ENCODE measurements around the gene ABCA2. TPM values are rescaled to one million over a fixed set of nuclear protein-coding genes. Genes with fewer than 3 reads are reported as not detected.

The ABCA2 gene
- total RNA-seq, 1 experiment from 2014 or later, result 27.0 TPM

GRCh38 chr9:136983656-136984314 is 44.3 kb downstream of the ABCA2 start:
- Histone ChIP-seq H3K27ac (ENCODE audit: low read length) (no peak overlapping the region), H3K9me3 (ENCODE audit: control insufficient read depth, insufficient read depth, low read depth, low read length) (no peaks in the 10 kb centered on the region), H3K36me3 (ENCODE audit: control insufficient read depth, insufficient read depth, low read length) (no peaks in the 10 kb centered on the region), H3K4me3 (ENCODE audit: low read depth in 2 of 2, low read length in 2 of 2) (no peak overlapping the region), H3K4me1 (ENCODE audit: control insufficient read depth, insufficient read depth, low read length) (no peaks in the 10 kb centered on the region), H3K27me3 (ENCODE audit: control insufficient read depth, insufficient read depth, low read length) (no peaks in the 10 kb centered on the region)
- in situ Hi-C loops (cut with HindIII; ENCODE audit: low pct_unique_long_range_greater_than_20kb, low sequenced_read_pairs) (no loop called here), intact Hi-C loops (cut with micrococcal nuclease; ENCODE audit: unreplicated experiment) (no loop called here)
- POLR2A ChIA-PET, result no interaction called here
- CTCF ChIA-PET, result no interaction called here
- TF ChIP-seq TCF7L2 (IDR thresholded peaks at IDR 0.05; ENCODE audit: low read depth, low read length), result no peak
- no peak for TF ChIP-seq SIN3A (IDR thresholded peaks at IDR 0.05; ENCODE audit: borderline replicate concordance, insufficient read depth, low read depth, low read length)
- TF ChIP-seq CTCF (IDR thresholded peaks at IDR 0.05), result no peak
- TF ChIP-seq REST (IDR thresholded peaks at IDR 0.05; ENCODE audit: insufficient read depth in 1 of 2, low read depth in 2 of 2, low read length in 1 of 2), result no peak
- no peak for TF ChIP-seq POLR2AphosphoS5 (IDR thresholded peaks at IDR 0.05; ENCODE audit: low read depth, low read length)
- no TSS peak for BruUV-seq (replicated peaks)
- ATAC-seq (no peak), DNase-seq (ENCODE audit: low read depth, low spot score) (no peak)

GRCh38 chr9:136983167-136983566 is 44.9 kb downstream of the ABCA2 start:
- H3K27ac ChIP-seq (ENCODE audit: low read length), result no peak overlapping the region
- BruUV-seq (replicated peaks), result no TSS peak
- intact Hi-C loops (cut with micrococcal nuclease; ENCODE audit: unreplicated experiment) (no loop called here), in situ Hi-C loops (cut with HindIII; ENCODE audit: low pct_unique_long_range_greater_than_20kb, low sequenced_read_pairs) (no loop called here)
- DNase-seq (ENCODE audit: low read depth, low spot score) (no peak), ATAC-seq (no peak)
- no peaks in the 10 kb centered on the region for H3K4me1 ChIP-seq (ENCODE audit: control insufficient read depth, insufficient read depth, low read length)
- no peak for TF ChIP-seq SIN3A (IDR thresholded peaks at IDR 0.05; ENCODE audit: borderline replicate concordance, insufficient read depth, low read depth, low read length)
- no peak for TF ChIP-seq CTCF (IDR thresholded peaks at IDR 0.05)
- no peaks in the 10 kb centered on the region for H3K9me3 ChIP-seq (ENCODE audit: control insufficient read depth, insufficient read depth, low read depth, low read length)
- H3K4me3 ChIP-seq (ENCODE audit: low read depth in 2 of 2, low read length in 2 of 2), result no peak overlapping the region
- ChIA-PET POLR2A (no interaction called here), CTCF (no interaction called here)
- no peaks in the 10 kb centered on the region for H3K36me3 ChIP-seq (ENCODE audit: control insufficient read depth, insufficient read depth, low read length)
- H3K27me3 ChIP-seq (ENCODE audit: control insufficient read depth, insufficient read depth, low read length), result no peaks in the 10 kb centered on the region
